Gastrocnemius medialis (tissue), 4 donors: ENCODE results near the gene NPHS1. TPM values are rescaled to one million over a fixed set of nuclear protein-coding genes. Genes with fewer than 3 reads are reported as not detected.
"Not testable (repeated sequence)": the region's sequence is repeated elsewhere in the genome, so short reads cannot be mapped to it uniquely, and the experiment has no call there.

Source experiments
- ATAC-seq, 2 donors: fragments of 150-250 bp; one replicate each; pipeline ENCODE4 v1.9.1; 2016
- DNase-seq, 2 donors: peaks; one replicate each; pipeline ENCODE4 v3.0.0-alpha.2; 2019
- H3K27ac ChIP-seq, 4 donors: fragments of 200-600 bp; sonication (generic); 1 replicate in 1 of 4; 2 replicates in 3 of 4; pipeline ENCODE4 v1.5.1; 2016 to 2018; ENCODE audit warnings: mild to moderate bottlenecking in 2 of 4, moderate library complexity in 1 of 4
- H3K27me3 ChIP-seq, 3 donors: fragments of 200-600 bp; sonication (generic) in 2 of 3; 1 replicate in 1 of 3; 2 replicates in 2 of 3; pipeline versions ENCODE4 v1.5.1 to v1.6.0; 2016 to 2019; ENCODE audit warnings: mild to moderate bottlenecking in 1 of 3, moderate library complexity in 1 of 3
- H3K36me3 ChIP-seq, 2 donors: fragments of 200-600 bp; sonication (generic) in 1 of 2; one replicate each; pipeline ENCODE4 v1.5.1; 2017 to 2018
- H3K4me1 ChIP-seq, 2 donors: fragments of 200-600 bp; sonication (generic) in 1 of 2; one replicate each; pipeline ENCODE4 v1.5.1; 2016 to 2017; ENCODE audit warnings: mild to moderate bottlenecking in 2 of 2
- H3K4me3 ChIP-seq, 4 donors: fragments of 200-600 bp; sonication (generic) in 3 of 4; 1 replicate in 1 of 4; 2 replicates in 3 of 4; pipeline ENCODE4 v1.5.1; 2016 to 2019; ENCODE audit warnings: mild to moderate bottlenecking in 2 of 4
- H3K9me3 ChIP-seq, 3 donors: fragments of 200-600 bp; sonication (generic) in 2 of 3; 1 replicate in 1 of 3; 2 replicates in 2 of 3; pipeline ENCODE4 v1.5.1; 2016 to 2019
- CTCF ChIP-seq, 5 experiments: fragments of 450-650 bp in 3 of 5; fragments of 200-600 bp in 2 of 5; sonication (generic) in 2 of 5; IDR thresholded peaks in 4 of 5; conservative IDR thresholded peaks in 1 of 5; 1 replicate in 4 of 5; 2 replicates in 1 of 5; pipeline ENCODE4 v1.5.1; 2016 to 2019; ENCODE audit warnings: antibody characterized with exemption in 5 of 5, mild to moderate bottlenecking in 3 of 5, moderate library complexity in 3 of 5
- POLR2A ChIP-seq, 2 donors: fragments of 450-650 bp; IDR thresholded peaks; one replicate each; pipeline ENCODE4 v1.6.1; 2017; ENCODE audit warnings: antibody characterized with exemption in 2 of 2, mild to moderate bottlenecking in 2 of 2, moderate library complexity in 2 of 2
- in situ Hi-C, 4 donors: fragments of 200-750 bp; cut with MboI; loops; one replicate each; pipeline versions ENCODE4 v1.15.0 to v1.8.0; 2017; ENCODE audit warnings: low sequenced_read_pairs in 4 of 4
- intact Hi-C: fragments of 100-400 bp; cut with DNase I; formaldehyde crosslinking; loops from one replicate; pipeline ENCODE4 v1.15.1; 2023; ENCODE audit warnings: low total_unique reads
- total RNA-seq, 4 donors: library from RNA; depleted of rRNA; stranded (reverse); fragments of >200 nt; gene quantifications; one replicate each; pipeline versions ENCODE4 v1.1.0 to v1.2.3, GENCODE V29; 2016

Gene NPHS1
- total RNA-seq, 4 donors from 2014 or later = not detected

- H3K4me3 ChIP-seq = no peak overlapping the region
- no peak for TF ChIP-seq CTCF (IDR thresholded peaks at IDR 0.05 in 4 of 5, conservative IDR thresholded peaks at IDR 0.05 in 1 of 5)
- TF ChIP-seq POLR2A (IDR thresholded peaks at IDR 0.05) = no peak
- no peaks in the 10 kb centered on the region for H3K4me1 ChIP-seq
- peaks cover 17 to 32% (median 22%) of the 10 kb centered on the region in 3 donors for H3K27me3 ChIP-seq
- no peak overlapping the region for H3K27ac ChIP-seq
- no peaks in the 10 kb centered on the region for H3K36me3 ChIP-seq
- intact Hi-C loops (no loop called here), in situ Hi-C loops (no loop called here)
- H3K9me3 ChIP-seq = no peaks in the 10 kb centered on the region
- no peak for ATAC-seq
- no peak for DNase-seq
These were observed 55.4 kb downstream of the NPHS1 start for GRCh38 chr19:35796645-35797542.

DNA sequence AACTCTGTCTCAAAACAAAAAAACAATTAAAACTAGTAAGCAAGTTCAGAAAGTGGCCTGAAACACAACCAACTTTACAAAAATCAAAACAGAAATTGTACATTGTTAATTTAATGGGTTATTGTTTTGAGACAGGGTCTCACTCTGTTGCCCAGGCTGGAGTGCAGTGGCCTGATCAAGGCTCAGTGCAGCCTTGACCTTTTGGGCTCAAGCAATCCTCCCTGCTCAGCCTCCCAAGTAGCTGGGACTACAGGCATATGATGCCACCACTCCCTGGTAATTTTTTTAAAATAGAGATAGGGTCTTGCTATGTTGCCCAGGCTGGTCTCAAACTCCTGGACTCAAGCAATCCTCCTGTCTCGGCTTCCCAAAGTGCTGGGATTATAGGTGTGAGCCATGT lies 56.7 kb downstream of the NPHS1 start:
- H3K9me3 ChIP-seq, H3K4me3 ChIP-seq, DNase-seq, in situ Hi-C loops, H3K27ac ChIP-seq, ATAC-seq, intact Hi-C loops, H3K4me1 ChIP-seq, H3K36me3 ChIP-seq: not testable (repeated sequence)
- H3K27me3 ChIP-seq = peaks cover 17 to 32% (median 22%) of the 10 kb centered on the region in 3 donors

- in situ Hi-C loops = no loop called here
- ATAC-seq = no peak
- Histone ChIP-seq H3K4me3 (no peak overlapping the region), H3K36me3 (no peaks in the 10 kb centered on the region), H3K4me1 (no peaks in the 10 kb centered on the region), H3K9me3 (no peaks in the 10 kb centered on the region), H3K27me3 (peaks cover 17 to 24% (median 22%) of the 10 kb centered on the region in 3 donors), H3K27ac (no peak overlapping the region)
- no peak for DNase-seq
- TF ChIP-seq POLR2A (IDR thresholded peaks at IDR 0.05) = no peak
- TF ChIP-seq CTCF (IDR thresholded peaks at IDR 0.05 in 4 of 5, conservative IDR thresholded peaks at IDR 0.05 in 1 of 5) = no peak
- intact Hi-C loops = no loop called here
These were observed 58.7 kb downstream of the NPHS1 start for GRCh38 chr19:35793381-35794165.

GRCh38 chr19:35792888-35793287 lies 59.4 kb downstream of the NPHS1 start:
- no peaks in the 10 kb centered on the region for H3K4me1 ChIP-seq
- H3K27ac ChIP-seq = no peak overlapping the region
- intact Hi-C loops = no loop called here
- no peaks in the 10 kb centered on the region for H3K36me3 ChIP-seq
- peaks cover 14 to 17% (median 15%) of the 10 kb centered on the region in 3 donors for H3K27me3 ChIP-seq
- H3K9me3 ChIP-seq = no peaks in the 10 kb centered on the region
- ATAC-seq = no peak
- no peak for DNase-seq
- in situ Hi-C loops = no loop called here
- no peak overlapping the region for H3K4me3 ChIP-seq
- TF ChIP-seq CTCF (IDR thresholded peaks at IDR 0.05 in 4 of 5, conservative IDR thresholded peaks at IDR 0.05 in 1 of 5) (no peak), POLR2A (IDR thresholded peaks at IDR 0.05) (no peak)

- Histone ChIP-seq H3K4me1 (no peaks in the 10 kb centered on the region), H3K27me3 (peaks cover 8 to 13% (median 12%) of the 10 kb centered on the region in 3 donors), H3K27ac (no peak overlapping the region), H3K4me3 (no peak overlapping the region), H3K9me3 (no peaks in the 10 kb centered on the region), H3K36me3 (no peaks in the 10 kb centered on the region)
- intact Hi-C loops = no loop called here
- TF ChIP-seq CTCF (IDR thresholded peaks at IDR 0.05 in 4 of 5, conservative IDR thresholded peaks at IDR 0.05 in 1 of 5) (no peak), POLR2A (IDR thresholded peaks at IDR 0.05) (no peak)
- no peak for ATAC-seq
- in situ Hi-C loops = no loop called here
- DNase-seq = no peak
These were observed 60.0 kb downstream of the NPHS1 start for GRCh38 chr19:35792312-35792711.
